ENCODE results near the gene PRDX2. TPM values are rescaled to one million over a fixed set of nuclear protein-coding genes. Genes with fewer than 3 reads are reported as not detected.

Gene PRDX2
- total RNA-seq, 1 donor from 2014 or later = 164 TPM

DNA sequence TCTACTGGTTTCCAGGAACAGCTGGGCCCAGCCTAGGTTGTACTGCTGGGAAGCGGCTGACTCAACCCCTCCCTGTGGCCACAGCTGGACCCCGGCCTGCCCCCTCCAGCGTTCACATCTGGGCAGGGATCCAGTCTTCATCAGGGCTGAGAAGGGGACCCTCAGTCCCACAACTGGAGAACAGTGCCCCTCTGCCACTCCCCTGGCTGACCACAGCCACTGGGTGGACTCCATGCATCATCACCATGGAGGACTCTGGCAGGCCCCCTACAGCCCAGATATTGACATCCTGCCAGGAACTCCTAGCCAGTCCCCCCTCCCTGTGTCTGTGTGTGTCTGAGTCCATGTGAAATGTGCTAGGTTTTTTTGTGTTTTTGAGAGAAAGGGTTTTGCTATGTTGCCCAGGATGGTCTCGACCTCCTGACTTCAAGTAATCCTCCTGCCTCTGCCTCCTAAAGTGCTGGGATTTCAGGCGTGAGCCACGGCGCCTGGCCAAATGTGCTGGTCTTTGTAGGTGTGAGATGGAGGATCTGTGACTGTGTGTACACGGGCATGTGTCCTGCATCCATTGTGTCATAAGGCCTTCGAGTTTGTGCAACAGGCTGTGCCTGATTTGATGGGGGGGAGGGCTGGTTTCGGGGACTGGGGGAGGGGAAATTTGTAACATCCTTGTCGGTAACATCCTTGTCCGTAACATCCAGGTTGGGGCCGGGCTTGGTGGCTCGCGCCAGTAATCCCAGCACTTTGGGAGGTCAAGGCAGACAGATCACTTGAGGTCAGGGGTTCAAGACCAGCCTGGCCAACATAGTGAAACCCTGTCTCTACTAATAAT is 22.2 kb downstream of the PRDX2 start:
- DNase-seq = peak; percentile 75

DNA sequence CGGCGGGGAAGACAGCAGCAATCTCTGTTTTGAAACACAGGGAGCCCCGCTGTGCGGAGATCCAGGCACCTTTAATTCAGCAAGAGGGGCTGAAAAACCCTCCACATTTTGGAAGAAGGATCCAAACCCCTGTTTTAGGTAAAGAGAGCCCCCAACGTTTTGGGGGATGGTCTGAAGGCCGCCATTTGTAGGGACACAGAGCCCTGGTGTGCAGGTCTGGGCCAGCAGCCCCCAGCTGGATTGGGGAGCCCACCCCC is 22.8 kb downstream of the PRDX2 start:
- DNase-seq = no peak

DNA sequence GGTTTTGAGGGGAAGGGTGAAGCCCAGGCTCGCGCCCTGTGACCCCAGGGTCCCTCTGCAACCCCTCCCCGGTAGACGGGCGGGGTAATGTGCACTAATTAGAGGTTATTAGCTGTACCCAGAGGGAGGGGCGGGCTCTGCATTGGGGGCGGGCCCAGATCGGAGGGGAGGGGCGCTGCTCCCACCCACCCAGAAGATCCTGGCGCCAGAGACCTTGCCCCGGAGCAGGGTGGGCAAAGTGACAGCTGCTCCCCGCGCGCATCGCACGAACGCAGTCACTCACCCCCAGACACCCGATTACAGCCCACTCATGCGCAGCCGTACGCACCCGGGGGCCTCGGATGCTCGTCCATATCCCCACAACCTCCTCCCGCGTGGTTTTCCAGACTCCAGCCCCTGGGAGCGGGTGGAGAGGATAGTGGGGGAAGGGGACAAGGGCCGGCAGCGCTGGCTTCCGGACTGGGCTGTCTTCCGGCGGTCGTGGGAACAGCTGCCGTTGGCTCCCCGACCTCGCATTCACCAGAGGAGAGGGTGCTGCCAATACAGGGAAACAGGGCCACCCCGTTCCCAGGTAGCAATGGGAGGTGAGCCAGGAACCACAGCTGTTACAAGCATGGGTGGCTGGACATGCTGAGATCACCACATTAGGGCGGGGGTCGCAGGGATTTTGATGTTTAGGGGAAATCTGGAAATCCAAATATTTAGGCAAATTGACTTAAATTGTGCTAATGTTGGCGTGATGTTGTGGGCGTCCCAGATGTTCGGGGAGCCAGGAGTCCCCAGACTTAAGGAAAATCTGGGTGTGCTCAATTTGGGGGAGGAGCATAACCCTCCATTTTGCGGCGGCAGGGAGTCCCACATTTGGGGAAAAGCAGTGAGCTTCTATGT is 23.3 kb downstream of the PRDX2 start:
- peak; percentile 77 for DNase-seq

DNA sequence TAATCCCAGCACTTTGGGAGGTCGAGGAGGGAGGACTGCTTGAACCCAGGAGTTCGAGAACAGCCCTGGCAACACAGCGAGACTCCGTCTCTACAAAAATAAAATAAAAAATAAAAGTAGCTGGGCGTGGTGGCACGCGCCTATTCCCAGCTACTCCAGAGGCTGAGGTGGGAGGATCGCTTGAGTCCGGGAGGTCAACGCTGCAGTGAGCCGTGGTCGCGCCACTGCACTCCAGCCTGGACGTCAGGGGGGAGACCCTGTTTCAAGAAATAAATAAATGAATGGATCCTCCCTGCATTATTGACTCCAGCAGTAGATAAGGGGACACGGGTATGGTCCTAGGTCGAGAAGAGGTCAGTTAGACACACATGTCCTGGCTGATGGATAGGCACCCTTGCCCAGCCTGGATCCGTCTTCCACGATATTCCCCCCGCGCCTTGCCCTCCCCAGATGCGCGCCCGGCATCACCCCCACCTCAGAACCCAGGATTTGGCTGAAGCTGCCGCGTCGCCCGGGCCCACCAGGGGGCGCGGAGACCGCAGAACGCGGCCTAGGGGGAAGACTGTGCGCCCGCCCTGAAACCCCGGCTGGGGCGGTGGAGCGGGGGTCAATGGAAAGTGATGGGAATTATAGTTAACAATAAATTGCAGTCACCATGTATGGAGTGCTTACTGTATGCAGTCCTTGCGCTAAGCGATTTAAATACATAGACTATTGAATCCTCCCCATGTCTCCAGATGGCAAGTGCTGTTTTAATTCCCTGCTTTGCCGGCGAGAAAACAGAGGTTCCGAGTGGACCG is 24.2 kb downstream of the PRDX2 start:
- peak; percentile 68 for DNase-seq

DNA sequence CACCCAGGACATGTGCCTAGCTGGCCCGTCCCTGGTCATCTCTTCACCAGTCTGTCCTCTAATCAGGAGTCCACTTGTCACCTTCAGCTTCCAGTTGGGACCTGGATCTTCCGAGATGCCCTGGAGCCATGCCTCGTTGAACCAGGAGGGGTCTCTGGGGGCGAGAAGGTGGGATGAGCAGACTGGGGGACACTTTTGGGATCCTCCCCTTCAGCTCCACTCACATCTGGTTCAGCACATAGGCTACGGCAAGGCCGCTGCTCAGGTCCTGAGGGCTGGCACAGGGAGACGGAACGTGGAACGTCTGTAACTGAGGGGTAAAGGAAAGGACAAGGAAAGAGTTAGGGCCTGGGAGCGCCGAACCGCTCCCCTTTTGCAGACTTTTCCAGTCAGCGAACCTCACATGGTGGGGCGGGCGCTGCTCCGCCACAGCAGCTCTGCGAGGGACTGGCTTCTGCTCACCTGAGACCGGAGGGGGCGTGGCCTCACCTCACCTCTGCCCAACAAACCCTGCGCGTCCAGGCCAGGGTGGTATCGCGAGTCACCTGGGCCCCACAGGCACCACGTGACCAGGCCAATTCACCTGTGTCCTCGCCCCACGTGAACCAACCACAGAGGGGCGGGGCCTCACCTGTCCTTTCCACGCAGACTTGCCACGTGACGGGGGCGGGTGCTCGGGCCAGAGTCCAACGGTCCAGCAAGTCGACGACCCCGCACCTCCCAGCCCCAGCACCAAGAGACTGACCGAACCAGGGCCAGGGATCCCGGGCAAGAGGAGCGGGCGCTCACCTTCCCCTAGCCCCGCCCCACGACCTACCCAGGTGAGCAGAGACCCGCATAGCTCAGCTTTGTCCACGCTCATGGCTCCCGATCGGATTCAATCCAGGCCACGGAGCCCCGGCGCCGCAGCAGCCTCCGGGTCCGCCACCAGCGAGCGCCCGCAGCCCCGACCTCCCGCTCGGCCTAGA is 26.7 kb downstream of the PRDX2 start, which contains the start of gene HOOK2:
Gene HOOK2, minus strand, starts transcription at position 965 of the 968 bp plus-strand sequence. Its CDS starts 103 bp downstream, at position 862.
- no peak for DNase-seq

DNA sequence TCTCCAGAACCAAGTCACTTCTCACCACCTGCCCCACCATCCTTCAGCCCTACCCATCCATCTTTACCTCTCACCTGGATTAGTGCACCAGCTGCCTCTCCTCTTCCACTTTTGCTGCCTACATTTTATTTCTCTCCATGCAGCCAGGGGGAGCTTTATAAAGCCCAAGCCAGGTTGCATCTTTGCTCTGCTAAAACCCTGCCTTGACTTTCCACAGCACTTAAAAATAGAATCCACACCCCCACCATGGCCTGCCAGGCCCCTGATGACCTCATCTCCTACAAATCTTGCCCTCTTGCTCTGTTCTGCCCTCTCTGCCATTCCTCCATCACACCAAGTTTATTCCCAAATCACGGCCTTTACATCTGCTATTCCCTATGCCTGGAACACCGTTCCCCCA is 28.0 kb downstream of the PRDX2 start:
- DNase-seq = no peak

DNA sequence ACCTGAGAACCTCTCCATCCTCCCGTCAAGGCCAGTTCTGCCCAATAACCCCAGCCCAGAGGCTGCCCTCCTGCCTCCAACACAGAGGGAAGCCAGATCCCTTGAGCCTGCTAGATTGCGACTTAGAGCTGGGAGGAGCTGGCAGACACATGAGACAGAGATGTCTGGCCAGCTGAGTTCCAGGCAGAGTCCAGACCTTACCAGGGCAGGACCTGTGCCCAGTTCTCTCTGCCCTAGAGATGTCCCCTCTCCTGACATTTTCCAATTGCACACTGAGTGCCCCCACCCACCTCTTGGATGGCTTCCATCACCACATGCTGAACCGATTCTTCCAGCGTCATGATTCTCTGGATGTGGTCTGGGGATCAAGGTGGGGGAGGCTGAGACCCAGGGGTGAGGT is 29.3 kb downstream of the PRDX2 start:
- DNase-seq = no peak

DNA sequence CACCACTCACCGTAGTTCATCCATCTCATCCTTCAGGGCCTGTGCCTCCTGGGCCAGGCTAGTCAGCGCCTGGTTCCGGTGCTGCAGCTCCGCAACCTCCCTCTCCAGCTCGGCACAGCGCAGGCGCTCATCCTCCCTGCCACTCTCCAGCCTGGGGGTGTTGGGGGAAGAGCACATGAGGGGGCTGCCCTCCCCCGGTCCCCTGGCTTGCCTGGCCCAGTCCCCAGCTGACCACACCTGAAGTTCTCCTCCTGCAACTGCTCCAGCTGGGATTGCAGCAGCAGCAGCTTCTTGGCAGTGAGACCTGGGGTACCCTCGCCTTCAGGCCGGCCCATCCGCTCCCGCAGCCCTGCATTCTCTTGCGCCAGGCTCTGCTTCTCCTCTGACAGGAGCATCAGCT is 30.7 kb downstream of the PRDX2 start:
- DNase-seq = no peak

DNA sequence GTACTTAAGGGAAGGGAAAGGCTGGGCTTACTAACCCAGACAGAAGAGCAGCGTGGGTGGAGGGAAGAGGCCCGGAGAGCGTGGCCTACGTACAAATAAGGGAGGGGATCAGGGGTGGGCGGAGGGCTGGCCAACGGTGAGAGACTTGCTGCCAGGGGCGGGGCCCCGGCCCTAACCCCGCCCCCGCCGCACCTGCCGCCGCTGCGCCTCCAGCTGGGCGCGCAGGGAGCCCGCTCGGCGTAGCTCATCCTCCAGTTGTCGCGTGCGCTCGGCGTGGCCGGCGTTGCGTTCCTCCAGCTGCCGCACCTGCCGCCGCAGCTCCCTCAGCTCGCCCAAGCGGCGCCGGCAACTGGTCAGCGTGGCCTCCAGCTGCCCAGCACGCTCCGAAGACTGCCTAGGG is 31.9 kb downstream of the PRDX2 start:
- no peak for DNase-seq

DNA sequence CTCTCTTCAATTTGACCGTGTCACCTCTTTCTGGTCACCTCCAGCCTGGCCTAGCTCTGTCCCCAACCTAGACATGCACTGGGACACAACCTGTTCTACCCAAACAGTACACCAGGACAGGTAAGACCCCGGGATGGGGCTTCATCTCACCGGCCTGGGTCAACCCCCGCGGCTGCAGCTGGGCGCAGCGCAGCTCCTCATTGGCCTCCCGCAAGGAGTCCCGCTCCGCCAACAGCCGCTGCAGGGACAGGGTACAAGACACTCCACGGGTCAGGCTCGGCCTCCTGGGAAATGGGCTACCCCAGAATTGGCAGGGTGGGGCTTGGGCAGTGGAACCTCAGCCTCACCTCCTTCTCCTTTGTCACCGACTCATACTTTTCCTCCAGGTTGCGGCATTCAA is 33.9 kb downstream of the PRDX2 start:
- DNase-seq = no peak

DNA sequence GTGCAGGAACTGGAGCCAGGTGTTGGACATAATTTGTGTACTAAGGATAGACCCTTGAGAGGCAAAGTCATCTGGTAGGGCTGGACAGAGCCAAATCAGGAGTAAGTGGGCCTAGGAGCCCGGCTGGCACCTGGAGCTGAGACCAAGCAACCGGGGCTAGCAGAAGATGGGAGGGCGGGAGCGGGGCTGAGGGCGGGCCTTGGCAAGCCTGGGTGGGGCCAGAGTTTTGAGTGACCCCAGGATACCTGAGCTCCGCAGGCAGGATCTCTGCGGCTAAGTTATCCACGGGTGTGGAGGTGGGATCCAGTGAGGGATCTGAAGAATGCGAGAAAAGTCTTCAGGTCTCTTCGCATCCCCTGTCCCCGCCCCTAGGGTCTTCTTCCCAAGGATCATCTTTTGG is 34.5 kb downstream of the PRDX2 start:
- no peak for DNase-seq

DNA sequence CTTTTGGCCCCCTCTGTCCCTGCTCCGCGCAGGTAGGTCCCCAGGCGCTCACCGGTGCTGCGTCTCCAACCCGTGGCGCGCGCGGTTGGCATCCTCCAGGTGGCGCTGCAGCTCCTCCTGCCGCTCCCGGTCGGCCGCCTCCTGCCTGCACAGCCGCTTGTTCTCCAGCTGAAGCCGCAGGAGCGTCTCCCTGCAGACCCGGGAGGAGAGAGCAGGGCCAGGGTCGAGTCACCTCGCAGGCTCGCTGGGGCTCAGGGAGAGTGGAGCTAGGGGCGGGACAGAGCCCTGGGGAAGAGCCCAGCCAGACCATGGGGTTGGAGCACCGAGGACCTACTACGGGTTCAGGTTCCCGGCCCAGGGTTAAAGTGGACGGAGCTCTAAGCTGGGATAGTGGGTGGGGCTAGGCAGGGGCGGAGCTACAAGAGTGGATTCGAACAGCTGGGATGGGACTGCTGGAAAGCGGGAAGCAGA is 35.5 kb downstream of the PRDX2 start:
- DNase-seq = peak; percentile 70

DNA sequence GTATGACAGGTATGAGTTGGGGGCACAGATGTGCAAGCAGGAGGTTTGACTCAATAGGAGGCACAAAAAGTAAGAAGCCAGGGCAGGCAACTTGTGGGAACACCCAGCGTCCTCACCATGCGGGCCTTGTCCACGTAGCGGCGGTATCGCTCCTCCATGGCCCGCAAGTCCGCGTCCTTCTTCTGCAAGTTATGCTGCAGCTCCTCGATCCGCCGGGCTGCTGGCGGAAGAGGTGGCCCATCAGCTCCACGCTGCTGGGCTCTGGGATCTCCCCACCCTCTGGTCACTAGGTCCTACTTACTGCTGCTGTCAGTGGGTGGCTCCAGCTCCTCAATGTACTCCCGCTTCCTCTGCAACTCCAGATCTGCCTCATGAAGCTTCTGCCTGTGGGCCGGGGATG is 36.9 kb downstream of the PRDX2 start:
- no peak for DNase-seq

DNA sequence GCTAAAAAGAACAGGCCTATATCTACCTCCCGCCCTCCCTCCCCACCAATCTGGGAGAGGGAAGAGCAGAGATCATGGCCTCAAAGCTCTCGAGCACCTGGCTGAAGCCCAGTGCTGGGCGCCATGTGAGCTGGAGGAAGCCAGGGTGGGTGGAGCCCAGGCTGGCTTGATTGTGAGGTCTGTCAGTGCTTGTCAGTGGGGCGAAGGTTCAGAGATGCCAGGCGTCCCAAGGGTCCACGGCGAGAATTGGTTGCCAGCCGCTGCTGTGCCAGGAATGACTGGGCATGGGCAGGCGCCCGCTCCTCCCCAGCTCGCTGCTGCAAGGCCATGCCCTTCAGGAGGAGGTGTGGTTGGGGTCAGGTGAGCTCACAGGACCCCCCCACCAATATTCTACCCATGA is 38.5 kb downstream of the PRDX2 start:
- DNase-seq = no peak

DNA sequence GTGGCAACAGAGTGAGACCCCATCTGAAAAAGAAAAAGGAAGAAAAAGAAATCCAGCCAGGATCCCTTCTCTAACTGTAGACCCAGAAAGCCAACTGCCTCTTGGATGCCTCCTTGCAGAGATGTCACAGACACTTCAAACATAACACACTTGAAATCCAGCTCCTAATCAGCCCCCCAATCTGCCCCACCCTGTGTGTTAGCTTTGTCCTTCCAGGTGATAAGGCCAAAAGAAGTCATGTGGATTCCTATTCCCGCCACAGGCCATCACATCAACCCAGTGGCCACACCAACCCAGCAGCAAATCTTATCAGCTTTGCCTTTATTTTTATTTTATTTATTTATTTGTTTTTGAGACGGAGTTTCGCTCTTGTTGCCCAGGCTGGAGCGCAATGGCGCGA is 41.9 kb downstream of the PRDX2 start:
- DNase-seq = no peak

DNA sequence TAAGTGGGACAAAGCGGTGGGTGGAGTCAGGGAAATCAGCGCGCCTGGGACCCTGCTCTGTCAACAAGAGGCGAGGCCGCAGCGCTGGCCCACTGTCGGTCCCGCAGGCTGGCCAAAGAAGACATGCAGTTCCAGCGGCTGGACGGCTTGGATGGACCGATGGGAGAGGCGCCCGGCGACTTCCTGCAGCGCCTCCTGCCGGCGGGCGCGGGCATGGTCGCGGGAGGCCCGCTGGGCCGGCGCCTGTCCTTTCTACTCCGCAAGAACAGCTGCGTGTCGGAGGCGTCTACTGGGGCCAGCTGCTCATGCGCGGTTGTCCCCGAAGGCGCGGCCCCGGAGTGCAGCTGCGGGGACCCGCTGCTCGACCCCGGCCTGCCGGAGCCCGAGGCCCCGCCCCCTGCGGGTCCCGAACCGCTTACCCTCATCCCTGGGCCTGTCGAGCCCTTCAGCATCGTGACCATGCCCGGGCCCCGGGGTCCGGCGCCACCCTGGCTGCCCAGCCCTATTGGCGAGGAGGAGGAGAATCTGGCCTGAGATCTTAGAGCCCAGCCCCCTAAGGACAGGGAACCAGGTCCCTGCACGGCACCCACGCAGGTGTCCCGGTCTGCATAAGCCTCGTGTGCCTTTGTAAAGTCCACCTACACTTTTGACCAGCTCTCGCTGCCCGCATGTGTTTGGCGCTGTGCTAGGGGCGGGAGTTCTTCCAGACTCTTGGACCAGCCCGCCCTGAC is 43.9 kb downstream of the PRDX2 start:
- peak; percentile 31 for DNase-seq

DNA sequence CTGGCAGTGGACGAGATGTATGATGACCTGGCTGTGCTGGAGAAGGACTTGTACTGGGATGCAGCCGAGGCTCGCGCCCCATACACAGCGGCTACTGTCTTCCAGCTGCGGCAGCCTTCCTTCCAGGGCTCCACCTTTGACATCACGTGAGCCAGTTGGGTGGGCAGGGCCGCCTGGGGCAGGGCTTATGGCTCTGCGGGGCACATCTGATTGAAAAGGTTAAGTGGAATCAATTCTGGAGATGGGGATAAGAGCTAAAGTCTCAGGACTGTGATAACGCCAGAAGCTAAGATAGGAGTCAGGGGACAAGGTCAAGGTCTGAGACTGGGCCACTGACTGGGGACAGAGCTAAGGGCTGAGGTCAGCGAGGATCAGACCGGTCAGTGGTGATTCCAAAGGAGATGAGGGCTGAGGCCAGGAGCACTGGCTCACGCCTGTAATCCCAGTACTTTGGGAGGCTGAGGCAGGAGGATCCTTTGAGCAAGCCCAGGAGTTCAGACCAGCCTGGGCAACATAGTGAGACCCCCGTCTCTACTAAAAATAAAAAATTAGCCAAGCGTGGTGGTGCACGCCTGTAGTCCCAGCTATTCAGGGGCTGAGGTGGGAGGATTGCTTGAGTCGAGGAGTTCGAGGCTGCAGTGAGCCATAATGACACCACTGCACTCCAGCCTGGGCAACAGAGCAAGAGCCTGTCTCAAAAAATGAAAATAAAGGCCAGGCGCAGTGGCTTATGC is 45.3 kb downstream of the PRDX2 start:
- no peak for DNase-seq

DNA sequence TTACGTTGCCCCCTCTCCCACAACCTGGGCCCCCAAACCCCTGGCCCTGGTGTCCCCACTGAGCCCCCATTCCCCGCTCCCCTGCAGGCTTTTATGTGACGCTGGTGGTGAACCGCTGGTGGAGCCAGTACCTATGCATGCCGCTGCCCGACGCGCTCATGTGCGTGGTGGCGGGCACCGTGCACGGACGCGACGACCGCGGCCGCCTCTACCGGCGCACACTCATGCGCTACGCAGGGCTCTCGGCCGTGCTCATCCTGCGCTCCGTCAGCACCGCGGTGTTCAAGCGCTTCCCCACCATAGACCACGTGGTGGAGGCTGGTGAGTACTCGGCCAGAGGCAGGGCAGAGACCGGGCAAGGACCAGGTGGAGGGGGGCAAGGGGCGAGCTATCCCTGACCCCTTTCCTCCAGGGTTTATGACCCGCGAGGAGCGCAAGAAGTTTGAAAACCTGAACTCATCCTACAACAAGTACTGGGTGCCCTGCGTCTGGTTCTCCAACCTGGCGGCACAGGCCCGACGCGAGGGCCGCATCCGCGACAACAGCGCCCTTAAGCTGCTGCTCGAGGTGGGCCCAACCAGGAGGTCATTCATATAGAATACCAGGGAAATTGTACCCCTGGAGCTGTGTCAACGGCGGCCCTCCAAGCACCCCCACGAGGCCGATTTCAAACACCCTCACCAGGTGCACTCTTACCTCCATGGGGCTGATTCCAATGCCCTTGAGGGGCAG is 47.0 kb downstream of the PRDX2 start:
- no peak for DNase-seq

DNA sequence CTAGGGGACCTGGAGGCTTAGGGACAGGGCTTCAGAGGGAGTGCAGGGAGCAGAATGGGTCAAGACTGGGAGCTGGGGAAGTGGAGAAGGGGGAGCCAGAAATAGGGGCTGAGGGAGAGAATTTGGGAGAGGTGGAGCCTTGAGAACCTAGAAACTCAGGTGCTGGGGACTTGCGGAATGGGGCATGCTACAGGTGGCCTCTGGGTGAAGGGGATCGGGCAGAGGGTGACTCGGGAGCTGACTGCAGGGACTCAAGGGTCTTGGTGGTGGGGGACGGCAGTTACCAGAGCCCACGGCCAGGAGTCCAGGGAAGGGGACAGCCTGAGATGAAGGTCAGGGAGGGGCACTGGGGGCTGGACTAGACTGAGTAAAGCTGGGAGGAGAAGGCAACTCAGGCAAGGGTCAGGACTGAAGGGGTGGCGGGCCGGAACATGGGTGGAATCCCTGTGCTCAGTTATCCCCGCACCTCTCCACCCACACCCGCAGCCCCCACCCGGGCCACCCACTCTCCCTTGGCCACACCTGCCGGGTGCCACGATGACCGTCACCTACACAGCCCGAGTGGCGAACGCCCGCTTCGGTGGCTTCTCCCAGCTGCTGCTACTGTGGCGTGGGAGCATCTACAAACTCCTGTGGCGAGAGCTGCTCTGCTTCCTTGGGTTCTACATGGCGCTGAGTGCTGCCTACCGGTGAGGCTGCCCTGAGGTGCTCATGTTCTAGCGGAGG is 49.4 kb downstream of the PRDX2 start:
- DNase-seq = no peak
